ENCODE results near the gene LRP3.
A peak's percentile ranks its signal among the peaks of the same experiment; 100 is the strongest.
"Not testable (repeated sequence)": the region's sequence is repeated elsewhere in the genome, so short reads cannot be mapped to it uniquely, and the experiment has no call there.

The LRP3 gene

GRCh38 chr19:33176670-33177416 lies 17.3 kb upstream of the LRP3 start:
- DNase-seq (ENCODE audit: low read depth in 2 of 2), result peak; percentile 96 to 98

GRCh38 chr19:33177417-33177979 lies 16.6 kb upstream of the LRP3 start:
- no peak for DNase-seq (ENCODE audit: low read depth in 2 of 2)

GRCh38 chr19:33186431-33187182 lies 7.5 kb upstream of the LRP3 start:
- DNase-seq (ENCODE audit: low read depth in 2 of 2), result no peak

DNA sequence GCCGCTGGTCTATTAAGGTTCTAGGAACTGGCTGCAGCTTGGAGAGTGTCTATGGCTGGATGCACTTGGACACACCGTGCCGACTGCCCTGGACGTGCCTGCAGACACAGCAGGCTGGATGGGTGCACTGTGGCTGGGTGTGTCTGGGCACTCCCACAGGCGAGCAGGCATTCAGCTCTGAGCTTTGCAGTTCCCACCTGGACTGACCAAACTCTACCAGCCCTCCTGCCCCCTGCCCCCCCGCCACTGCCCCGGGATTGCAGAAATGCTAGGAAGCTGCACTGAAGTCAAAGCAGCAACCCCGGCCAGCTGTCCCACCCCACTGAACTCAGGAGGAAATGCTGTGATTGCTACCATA lies 7.0 kb upstream of the LRP3 start:
- DNase-seq (ENCODE audit: low read depth in 2 of 2), result no peak

DNA sequence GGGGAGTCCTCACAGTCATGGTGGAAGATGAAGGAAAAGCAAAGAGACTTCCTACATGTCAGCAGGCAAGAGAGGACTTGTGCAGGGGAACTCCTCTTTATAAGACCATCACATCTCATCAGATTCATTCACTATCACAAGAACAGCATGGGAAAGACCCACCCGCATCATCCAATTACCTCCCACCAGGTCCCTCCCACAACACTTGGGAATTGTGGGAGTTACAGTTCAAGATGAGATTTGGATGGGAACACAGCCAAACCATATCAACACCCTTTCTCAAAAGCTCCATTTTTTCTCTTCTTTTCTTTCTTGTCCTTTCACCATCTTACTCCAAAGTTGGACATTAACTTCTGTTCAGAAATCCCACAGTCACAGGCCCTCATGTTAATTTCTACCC lies 4.7 kb upstream of the LRP3 start:
- no peak for DNase-seq (ENCODE audit: low read depth in 2 of 2)

- DNase-seq (ENCODE audit: low read depth in 2 of 2), result not testable (repeated sequence)
These were observed 3.0 kb upstream of the LRP3 start for GRCh38 chr19:33191092-33191491.

GRCh38 chr19:33191501-33191900 lies 2.6 kb upstream of the LRP3 start:
- no peak for DNase-seq (ENCODE audit: low read depth in 2 of 2)

- DNase-seq (ENCODE audit: low read depth in 2 of 2), result no peak
These were observed 2.1 kb upstream of the LRP3 start for GRCh38 chr19:33192010-33192409.

DNA sequence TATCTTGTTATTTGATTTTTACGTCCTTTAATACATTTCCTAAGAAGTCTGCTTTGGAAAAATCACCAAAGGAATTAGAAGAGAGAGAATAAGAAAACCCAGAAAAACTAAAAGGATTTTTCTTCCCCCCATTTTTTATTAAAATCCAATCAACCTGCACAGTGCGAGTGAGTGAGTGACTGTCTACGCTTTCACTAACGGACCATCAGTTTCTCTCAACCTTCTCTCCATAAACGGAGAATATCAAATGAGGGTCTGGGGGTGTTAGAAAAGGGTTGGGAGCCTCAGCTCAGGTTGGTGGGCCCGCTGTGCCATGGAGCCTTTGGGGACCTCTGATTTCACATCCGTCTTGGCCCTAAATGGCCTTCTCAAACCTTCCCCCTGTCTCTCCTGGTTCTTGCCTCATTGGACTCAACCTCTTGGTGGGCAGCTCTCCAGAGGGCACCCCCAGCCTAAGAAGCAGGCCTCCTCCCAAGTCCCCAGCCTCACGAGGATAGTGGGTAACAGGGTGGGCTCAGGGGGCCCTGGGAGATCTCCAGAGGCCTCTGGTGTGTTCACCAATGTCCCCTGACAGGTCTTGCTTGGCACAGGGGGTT lies 763 bp upstream of the LRP3 start:
- DNase-seq (ENCODE audit: low read depth in 2 of 2), result no peak

DNA sequence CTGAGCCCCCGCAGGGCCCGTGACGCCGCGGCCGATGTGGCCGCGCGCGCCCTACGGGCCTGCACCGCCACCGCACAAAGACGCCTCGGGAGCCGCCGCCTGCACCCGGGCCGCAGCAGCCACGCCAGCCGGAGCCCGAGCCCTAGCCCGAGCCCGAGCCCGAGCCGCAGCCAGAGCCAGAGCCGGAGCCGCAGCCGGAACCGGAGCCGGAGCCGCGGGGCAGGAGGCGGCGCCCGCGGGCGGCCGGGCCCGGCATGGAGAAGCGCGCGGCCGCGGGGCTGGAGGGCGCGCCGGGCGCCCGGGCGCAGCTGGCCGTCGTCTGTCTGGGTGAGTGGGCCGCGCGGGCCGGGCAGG lies 379 bp downstream of the LRP3 start:
- DNase-seq (ENCODE audit: low read depth in 2 of 2), result no peak

DNA sequence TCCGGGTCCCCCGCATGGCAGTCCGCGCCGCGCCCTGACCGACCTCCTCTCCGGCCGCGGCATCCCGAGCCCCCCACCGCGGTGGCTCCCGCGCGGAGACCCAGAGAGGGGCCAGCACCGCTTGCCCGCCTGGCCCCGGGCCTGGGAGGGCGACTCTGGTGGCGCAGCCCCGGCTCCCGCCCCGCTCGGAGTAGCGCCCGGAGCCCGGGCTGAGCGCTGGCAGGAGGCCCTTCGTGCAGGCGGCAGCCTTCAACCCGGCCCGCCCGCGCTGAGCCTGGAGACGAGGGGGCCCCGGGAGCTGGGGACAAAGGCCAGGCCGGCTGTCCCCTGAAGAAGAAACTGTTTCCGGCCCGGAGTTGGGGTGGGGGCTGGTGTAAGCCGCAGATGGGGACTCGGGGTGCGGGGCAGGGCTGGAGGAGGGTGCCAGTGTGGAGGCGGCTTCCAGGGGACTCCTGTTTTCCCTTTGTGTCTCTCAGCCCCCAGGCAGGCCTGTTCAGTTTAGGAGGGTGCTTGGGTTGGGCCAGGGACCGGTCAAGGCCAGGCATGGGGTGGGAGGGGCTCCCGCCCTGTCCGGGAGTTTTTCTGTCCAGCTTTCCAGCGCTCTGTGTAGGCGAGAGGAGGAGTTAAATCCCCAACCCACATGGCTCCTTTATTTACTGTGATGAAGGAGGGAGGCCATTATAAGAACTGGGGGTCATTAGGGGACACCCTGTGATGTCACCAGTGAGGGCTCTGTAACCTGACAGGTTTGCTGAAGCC lies 935 bp downstream of the LRP3 start:
- no peak for DNase-seq (ENCODE audit: low read depth in 2 of 2)

GRCh38 chr19:33195645-33196347 lies 1.7 kb downstream of the LRP3 start:
- no peak for DNase-seq (ENCODE audit: low read depth in 2 of 2)

GRCh38 chr19:33196446-33197193 lies 2.5 kb downstream of the LRP3 start:
- DNase-seq (ENCODE audit: low read depth in 2 of 2), result no peak

GRCh38 chr19:33197591-33198000 lies 3.5 kb downstream of the LRP3 start:
- DNase-seq (ENCODE audit: low read depth in 2 of 2), result no peak

- no peak for DNase-seq (ENCODE audit: low read depth in 2 of 2)
These were observed 4.0 kb downstream of the LRP3 start for GRCh38 chr19:33198169-33198568.

DNA sequence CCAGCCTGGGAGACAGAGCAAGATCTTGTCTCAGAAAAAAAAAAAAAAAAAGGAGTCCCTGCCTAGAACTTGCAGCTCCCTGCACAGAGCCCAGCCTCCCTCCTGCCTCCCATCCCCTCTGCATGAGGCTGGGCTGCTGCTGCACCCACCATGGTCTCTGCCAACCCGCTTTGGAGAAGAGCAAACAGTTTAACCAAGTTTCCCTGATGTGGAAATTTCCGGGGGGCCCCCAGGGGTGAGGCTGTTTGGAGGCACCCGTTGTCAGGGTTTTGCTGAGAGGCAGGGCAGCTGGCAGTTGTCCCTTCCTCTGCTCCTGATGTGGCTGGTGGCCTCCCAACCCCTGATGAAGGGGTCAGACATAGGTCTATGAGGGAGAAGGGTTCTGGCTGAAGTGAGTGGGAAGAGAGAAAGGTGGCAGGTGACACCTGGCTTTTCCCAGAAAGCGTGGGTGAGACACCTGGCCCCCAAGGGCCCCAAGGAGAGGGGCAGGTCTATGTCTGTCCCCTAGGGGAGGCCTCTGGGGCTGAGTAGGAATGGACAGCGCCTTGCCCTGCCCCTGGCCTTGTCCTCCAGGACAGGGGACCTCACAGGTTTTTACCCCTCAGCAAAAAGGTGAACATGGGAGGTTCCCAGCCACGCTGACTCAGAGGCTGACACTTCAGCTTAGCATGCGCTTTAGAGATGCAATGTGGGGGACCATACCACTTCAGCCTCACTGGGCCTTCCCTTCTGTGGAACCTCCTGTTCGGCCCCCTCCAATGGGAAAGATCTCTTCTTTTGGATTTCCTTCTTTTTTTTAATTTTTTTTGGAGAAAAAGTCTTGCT lies 5.5 kb downstream of the LRP3 start:
- DNase-seq (ENCODE audit: low read depth in 2 of 2), result no peak

DNA sequence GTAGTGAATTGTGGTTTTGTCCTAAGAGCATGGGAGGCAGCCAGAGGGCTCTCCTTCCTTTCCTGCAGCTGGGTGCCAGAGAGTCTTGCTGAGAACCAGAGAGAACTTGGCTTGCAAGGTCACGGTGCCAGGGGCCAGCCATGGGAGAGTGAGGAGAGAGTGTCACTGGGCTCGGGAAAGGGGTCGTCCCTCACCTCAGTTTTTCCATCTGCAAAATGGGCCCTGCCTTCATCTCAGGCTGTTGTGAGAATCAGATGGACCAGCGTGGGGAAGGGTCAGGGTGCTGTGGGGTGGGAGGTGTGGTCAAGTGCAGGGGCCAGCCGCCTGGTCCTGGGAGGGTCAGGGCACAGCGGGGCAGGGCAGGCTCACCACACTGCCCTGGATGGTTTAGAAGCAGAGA lies 7.3 kb downstream of the LRP3 start:
- no peak for DNase-seq (ENCODE audit: low read depth in 2 of 2)

DNA sequence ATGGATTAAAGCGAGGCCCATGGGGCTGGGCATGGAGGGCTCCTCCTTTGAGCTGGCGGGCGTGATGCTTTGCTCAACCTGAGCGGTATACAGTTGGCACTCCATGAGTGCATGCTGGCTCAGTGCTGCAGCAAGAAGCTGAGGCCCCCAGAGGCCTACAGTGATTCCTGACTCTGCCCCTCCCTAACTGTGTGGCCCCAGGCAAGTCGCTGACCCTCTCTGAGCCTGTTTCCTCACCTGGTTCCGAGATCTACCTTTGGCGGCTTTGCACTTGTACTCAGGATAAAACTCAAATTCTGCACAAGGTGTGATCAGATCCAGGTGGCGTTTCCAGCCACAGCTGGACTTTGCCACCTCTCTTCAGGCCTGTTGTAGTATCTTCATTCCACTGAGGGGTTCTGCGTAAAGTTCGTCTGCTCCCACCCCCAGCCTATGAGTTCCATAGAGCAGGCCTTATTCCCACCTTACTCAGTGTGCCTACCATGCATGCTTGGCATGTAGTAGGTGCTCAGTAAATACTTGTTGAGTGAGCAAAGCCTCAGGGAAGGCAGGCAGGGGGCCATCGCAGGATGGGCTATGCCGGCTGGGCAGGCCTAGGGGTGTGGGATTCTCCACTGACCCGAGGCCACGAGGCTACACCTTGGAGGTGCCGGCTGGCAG lies 7.9 kb downstream of the LRP3 start:
- DNase-seq (ENCODE audit: low read depth in 2 of 2), result no peak
